GM19043 (cell line): Measurements from ENCODE around the gene DROSHA.

Experiments
- ATAC-seq: cut with Tn5 transposase; IDR thresholded peaks from one replicate; pipeline ENCODE4 v1.9.1; 2021; ENCODE audit warnings: low read depth; ENCODE audit not compliant: unreplicated experiment

The DROSHA gene

GRCh38 chr5:31530541-31531265, 1.2 kb downstream of the DROSHA start:
- ATAC-seq, result no peak

GRCh38 chr5:31523041-31523440, 8.9 kb downstream of the DROSHA start:
- no peak for ATAC-seq

GRCh38 chr5:31516802-31517201, 15.1 kb downstream of the DROSHA start:
- no peak for ATAC-seq

- ATAC-seq, result no peak
Measured at GRCh38 chr5:31511305-31511704, 20.6 kb downstream of the DROSHA start.

GRCh38 chr5:31504529-31504928, 27.4 kb downstream of the DROSHA start:
- ATAC-seq, result no peak

- ATAC-seq, result no peak
Measured at GRCh38 chr5:31502506-31502905, 29.4 kb downstream of the DROSHA start.

DNA sequence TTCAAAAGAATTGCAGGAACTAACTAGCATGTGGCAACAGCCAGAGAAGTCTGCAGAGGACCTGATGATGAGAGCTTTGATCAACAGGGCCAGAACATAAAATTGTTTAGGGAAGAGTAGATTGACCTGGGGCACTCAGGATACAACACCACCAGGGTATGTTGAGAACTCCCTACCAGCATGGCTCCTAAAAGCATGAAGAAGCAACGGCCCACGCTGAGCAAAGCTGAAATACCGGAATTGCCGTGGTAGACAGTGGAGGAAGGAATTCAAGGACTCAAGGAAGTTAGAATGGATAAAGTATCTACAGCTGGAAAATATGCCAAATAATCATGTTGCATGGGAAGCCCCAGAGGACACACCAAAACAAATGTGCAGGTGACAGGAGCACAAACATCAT, 31.6 kb downstream of the DROSHA start:
- no peak for ATAC-seq

DNA sequence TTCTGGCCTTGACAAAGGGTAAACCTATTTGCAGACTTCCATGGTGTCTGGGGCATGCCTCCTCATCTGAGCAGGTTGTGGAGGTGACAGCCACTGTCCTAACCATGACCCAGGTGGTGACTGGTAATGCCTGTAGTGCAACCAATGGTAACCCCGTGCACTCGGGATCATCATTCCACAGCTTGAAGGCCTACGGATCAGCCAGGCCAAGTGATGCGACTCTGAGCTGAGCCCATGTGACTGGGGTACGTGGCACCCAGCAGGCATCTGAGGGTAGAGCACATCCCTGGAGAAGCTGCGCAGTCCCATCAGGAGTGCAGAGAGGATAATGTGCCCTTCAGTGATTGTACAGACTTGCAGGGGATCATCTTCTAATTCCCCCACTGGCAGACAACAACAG, 35.0 kb downstream of the DROSHA start:
- ATAC-seq, result no peak

DNA sequence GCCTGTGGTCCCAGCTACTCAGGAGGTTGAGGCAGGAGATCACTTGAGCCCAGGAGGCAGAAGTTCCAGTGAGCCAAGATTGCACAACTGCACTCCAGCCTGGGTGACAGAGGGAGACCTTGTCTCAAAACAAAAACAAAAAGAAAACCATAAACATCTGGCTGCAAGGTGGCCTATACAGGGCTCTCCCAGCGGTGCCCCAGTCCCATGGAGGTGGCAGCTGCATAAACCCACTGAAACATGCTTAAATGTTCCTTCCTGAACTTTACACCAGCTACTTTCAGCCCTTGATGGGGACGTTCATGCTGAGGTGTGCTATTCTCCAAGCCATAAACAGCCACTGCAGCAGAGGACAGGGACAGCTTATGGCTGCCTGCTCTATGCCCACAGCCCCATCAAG, 35.6 kb downstream of the DROSHA start:
- no peak for ATAC-seq

GRCh38 chr5:31495336-31495735, 36.6 kb downstream of the DROSHA start:
- no peak for ATAC-seq

DNA sequence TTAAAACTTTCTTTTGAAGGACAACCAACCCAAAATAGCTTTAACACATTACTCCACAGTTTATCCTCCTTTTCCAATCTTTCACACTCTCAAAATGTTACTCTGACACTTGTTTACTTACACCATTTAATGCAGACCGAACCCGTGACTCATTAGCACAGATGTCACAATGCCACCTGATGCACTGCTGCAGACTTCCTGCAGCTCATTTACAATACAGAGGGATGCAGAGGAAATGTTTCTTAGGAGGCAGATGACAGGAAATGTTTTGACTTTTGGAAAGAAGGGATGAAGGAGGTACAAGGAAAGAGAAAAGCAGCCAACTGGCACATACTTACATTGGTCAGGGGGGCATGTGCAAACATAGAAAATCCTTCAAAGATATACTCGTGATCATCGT, 39.0 kb downstream of the DROSHA start:
- no peak for ATAC-seq

GRCh38 chr5:31487506-31487905, 44.4 kb downstream of the DROSHA start:
- no peak for ATAC-seq

DNA sequence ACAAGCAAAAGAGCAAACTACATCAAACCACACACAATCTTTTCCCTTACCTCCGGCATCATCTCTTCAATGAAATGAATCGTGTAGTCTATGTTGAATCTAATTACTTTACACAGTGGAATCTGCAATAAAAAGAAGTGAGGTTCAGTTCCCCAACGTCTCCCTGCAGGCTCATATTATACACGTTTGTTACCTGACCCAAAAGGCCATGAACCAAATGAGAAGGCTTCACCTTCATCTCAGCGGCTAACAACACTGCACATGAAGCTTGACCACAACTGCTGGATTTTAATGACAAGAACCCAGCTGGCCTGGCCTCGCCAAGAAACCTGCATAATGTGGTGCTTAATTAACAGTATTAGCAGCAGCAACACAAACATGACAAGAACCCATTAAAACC, 45.5 kb downstream of the DROSHA start:
- ATAC-seq, result no peak

DNA sequence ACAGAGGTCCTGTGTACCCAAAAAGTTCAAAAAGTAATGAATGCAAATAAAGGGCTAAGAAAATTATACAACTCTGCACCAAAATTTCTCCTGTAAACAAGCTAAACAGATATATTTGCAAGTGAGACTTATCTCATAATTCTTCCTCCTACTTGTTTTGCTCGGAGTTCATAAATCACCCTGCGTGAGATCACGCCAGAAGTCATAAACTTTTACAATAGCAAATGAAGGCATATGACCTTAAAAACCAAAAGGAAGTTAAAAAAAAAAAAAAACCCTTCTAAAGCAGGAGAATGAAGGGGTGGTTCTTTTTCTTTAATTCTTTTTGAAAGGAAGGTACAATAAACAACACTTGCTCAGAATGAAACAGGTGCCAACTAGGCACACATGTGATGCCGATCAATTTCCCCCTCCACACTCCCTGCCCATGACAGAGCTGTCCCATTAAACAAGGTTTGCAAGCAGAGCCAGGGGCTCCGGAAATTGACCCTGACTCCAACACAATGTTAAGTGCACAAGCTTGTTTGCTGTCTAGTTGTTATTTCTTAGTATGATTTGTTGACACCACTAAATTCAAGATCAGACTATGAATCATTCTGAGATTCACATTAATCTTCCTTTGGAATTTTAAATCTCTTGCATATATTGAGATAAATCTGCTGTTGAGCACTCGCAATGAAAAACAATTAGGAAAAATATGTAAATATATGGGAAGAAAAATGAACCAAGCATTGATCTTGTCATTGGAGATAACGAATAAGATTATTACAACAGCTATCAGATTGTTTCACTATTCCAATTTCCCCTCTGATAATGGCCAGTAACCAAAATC, 46.3 kb downstream of the DROSHA start:
- ATAC-seq, result no peak

- ATAC-seq, result no peak
Measured at GRCh38 chr5:31481531-31482165, 50.2 kb downstream of the DROSHA start.

DNA sequence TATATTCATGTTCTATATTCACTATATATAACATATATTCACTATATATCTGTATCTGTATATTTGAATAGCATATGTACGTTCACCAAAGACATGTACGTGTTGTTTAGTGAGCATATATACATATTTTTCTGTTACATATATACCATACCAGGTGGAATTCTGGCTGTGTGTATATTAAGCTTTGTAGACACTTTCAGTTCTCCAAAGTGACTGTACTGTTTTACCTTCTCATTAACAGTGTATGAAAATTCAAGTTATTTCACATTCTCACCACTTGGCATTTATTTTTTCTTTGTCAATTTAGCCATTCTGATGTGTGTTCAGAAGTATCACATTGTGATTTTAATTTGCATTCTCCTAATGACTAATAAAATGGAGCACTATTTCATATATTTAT, 52.2 kb downstream of the DROSHA start:
- ATAC-seq, result peak; percentile 73

DNA sequence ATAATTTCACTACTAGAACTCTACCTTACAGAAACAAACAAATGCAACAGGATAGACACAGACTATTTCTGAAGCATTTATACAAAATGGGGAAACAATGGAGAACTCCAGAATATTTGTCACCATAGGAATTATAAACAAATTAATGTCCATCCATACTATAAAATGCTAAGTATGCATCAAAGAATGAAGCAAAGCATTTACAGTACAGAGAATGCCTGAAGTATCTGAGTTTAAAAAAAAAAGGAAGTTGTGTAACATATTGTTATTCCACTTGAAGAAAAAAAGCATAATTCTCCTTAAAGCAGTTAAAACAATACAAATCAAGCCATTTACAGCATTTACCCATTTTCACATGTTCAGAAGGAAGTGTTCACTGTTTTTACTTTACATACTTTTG, 53.0 kb downstream of the DROSHA start:
- ATAC-seq, result no peak

DNA sequence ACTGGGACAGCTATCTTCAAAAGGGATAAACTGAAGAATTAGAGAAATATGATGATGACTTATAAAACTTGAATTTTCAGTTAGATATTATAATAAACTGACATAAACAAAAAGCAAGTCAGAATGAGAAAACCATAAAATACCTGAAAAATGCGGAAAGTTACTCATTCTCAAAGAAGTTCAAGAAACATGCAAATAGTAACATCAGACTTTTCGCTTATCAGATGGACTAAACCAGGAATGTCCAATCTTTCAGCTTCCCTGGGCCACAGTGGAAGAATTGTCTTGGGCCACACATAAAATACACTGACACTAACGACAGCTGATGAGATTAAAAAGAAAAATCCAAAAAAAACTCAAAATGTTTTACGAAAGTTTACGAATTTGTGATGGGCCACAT, 53.9 kb downstream of the DROSHA start:
- ATAC-seq, result no peak

DNA sequence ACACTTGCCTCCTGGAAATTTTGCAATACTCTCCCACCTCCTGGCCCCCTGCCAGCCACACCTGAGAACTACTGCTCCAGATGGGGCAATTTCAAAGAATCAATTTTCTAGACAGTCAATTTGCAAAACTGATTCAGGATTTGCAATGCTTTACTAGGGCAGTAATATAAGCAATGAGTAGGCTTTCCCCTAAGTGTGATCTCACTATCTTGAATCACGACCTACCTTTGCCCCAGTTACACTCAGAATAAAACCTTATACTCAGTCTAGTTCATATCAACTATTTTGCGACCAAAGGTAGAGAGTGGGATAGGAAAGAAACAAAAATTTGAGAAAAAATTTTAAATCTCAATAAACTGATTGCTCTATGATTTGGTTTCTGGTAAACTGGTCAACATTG, 54.4 kb downstream of the DROSHA start:
- no peak for ATAC-seq

DNA sequence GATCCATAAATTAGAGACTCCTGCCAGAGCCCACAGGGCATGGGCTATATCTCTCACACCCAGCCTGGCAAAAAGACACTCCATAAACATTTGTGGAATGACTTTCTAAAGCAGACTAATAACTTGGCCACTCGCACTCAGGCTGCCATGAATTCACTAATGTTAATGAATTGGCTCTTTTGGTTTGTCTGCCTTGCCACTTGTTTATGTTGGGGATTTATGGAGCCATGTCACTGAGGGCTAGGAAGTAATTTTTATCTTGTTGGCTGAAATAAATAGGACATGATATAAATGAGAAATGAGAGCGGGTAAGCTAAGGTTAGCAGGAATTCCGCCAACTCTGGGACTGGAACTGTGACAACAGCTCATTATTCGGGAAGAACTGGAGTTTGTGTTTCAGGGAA, 55.2 kb downstream of the DROSHA start:
- no peak for ATAC-seq

GRCh38 chr5:31471916-31472315, 60.0 kb downstream of the DROSHA start:
- ATAC-seq, result no peak

GRCh38 chr5:31471040-31471439, 60.9 kb downstream of the DROSHA start:
- ATAC-seq, result no peak
